ENCODE measurements around the gene SEMA4D. TPM values are rescaled to one million over a fixed set of nuclear protein-coding genes. Genes with fewer than 3 reads are reported as not detected.
A peak's percentile ranks its signal among the peaks of the same experiment; 100 is the strongest.

Gene SEMA4D
- total RNA-seq, 1 donor, result 0.72 TPM

DNA sequence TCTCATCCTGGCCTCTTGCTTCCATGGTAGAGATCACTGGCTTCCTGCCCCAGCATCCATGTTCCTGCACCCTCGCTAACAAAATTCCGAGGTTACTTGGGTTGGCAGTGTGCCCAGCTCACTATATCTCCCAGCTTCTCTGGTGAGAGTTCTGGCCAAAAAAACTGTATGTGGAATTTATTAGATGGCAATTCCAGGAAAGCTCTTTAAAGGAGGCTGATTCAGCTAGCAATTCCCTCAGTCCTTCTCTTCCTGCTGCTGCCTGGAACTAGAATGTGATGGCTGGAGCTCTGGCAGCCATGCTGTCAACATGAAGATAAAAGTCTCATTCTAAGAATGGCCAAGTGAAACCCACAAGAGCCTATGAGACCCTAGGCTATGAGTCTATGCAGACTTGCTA is 90.8 kb downstream of the SEMA4D start:
- no peaks in the 10 kb centered on the region for H3K79me2 ChIP-seq (ENCODE audit: insufficient read depth, low read length)
- H2AFZ ChIP-seq (ENCODE audit: low read length), result no peak overlapping the region
- no peak overlapping the region for H3K27ac ChIP-seq (ENCODE audit: low read depth, low read length)
- no peaks in the 10 kb centered on the region for H3K36me3 ChIP-seq (ENCODE audit: insufficient read depth, low read length)
- no peaks in the 10 kb centered on the region for H3K27me3 ChIP-seq (ENCODE audit: insufficient read depth, low read length)
- DNase-seq (ENCODE audit: insufficient read length, low spot score, missing footprints), result no peak
- H3K9me3 ChIP-seq (ENCODE audit: low read depth, low read length), result peaks cover 4% of the 10 kb centered on the region
- no peaks in the 10 kb centered on the region for H4K20me1 ChIP-seq (ENCODE audit: insufficient read depth, low read length)
- H3K4me2 ChIP-seq (ENCODE audit: insufficient read depth, low read length), result no peak overlapping the region
- TF ChIP-seq, protein P1, sequence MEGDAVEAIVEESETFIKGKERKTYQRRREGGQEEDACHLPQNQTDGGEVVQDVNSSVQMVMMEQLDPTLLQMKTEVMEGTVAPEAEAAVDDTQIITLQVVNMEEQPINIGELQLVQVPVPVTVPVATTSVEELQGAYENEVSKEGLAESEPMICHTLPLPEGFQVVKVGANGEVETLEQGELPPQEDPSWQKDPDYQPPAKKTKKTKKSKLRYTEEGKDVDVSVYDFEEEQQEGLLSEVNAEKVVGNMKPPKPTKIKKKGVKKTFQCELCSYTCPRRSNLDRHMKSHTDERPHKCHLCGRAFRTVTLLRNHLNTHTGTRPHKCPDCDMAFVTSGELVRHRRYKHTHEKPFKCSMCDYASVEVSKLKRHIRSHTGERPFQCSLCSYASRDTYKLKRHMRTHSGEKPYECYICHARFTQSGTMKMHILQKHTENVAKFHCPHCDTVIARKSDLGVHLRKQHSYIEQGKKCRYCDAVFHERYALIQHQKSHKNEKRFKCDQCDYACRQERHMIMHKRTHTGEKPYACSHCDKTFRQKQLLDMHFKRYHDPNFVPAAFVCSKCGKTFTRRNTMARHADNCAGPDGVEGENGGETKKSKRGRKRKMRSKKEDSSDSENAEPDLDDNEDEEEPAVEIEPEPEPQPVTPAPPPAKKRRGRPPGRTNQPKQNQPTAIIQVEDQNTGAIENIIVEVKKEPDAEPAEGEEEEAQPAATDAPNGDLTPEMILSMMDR (IDR thresholded peaks at IDR 0.05; ENCODE audit: extremely low read depth, low read depth, low read length), result no peak
- H3K4me3 ChIP-seq (ENCODE audit: insufficient read depth, low read length), result no peak overlapping the region
- H3K4me1 ChIP-seq (ENCODE audit: insufficient read depth, low read length), result no peaks in the 10 kb centered on the region

DNA sequence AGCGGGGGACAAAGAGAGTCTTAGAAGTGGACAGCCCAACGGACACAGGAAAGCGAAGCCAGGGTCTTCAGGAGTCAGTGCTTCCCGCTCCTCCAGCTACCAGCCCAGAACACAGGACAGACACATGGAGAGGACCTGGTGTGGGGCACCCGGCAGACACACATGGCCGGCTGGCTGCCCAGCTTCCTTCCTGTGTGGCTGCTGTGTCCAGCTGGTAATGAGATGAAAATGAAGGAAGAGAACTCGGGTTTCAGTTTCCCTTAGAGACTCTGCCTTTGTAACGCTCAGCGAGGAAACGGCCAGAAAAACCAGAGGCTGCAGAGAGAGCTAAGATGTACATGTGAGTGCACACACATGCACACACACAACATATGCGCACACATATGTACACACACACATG is 92.1 kb downstream of the SEMA4D start:
- H3K4me3 ChIP-seq (ENCODE audit: insufficient read depth, low read length), result no peak overlapping the region
- H3K27ac ChIP-seq (ENCODE audit: low read depth, low read length), result no peak overlapping the region
- peaks cover 4% of the 10 kb centered on the region for H3K9me3 ChIP-seq (ENCODE audit: low read depth, low read length)
- H4K20me1 ChIP-seq (ENCODE audit: insufficient read depth, low read length), result no peaks in the 10 kb centered on the region
- no peaks in the 10 kb centered on the region for H3K27me3 ChIP-seq (ENCODE audit: insufficient read depth, low read length)
- no peak overlapping the region for H3K4me2 ChIP-seq (ENCODE audit: insufficient read depth, low read length)
- H3K79me2 ChIP-seq (ENCODE audit: insufficient read depth, low read length), result no peaks in the 10 kb centered on the region
- H3K36me3 ChIP-seq (ENCODE audit: insufficient read depth, low read length), result no peaks in the 10 kb centered on the region
- DNase-seq (ENCODE audit: insufficient read length, low spot score, missing footprints), result no peak
- no peaks in the 10 kb centered on the region for H3K4me1 ChIP-seq (ENCODE audit: insufficient read depth, low read length)
- no peak overlapping the region for H2AFZ ChIP-seq (ENCODE audit: low read length)
- TF ChIP-seq, protein P1 (IDR thresholded peaks at IDR 0.05; ENCODE audit: extremely low read depth, low read depth, low read length), result no peak

DNA sequence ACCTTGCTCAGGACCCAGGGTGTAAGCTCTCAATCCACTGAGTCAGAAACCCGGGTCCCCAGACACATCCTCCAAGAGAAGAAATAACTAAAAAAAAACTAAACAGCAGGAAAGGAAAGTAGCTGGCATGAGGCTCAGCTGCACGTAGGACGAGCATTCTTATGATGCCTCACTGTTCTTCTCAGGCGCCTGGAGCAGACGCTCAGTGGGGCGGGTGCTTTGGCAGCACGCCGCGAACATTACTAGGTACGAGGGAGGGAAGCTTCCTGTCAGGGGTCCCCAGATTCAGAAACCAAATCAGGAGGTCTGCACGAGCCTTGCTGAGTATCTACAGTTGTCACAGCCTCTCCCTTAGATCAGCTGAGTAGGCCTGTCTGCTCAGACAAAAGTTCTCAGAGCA is 93.8 kb downstream of the SEMA4D start:
- Histone ChIP-seq H3K4me2 (ENCODE audit: insufficient read depth, low read length) (no peak overlapping the region), H3K36me3 (ENCODE audit: insufficient read depth, low read length) (no peaks in the 10 kb centered on the region), H3K9me3 (ENCODE audit: low read depth, low read length) (peaks cover 4% of the 10 kb centered on the region), H3K27me3 (ENCODE audit: insufficient read depth, low read length) (no peaks in the 10 kb centered on the region), H2AFZ (ENCODE audit: low read length) (no peak overlapping the region), H4K20me1 (ENCODE audit: insufficient read depth, low read length) (no peaks in the 10 kb centered on the region), H3K79me2 (ENCODE audit: insufficient read depth, low read length) (no peaks in the 10 kb centered on the region), H3K27ac (ENCODE audit: low read depth, low read length) (no peak overlapping the region), H3K4me1 (ENCODE audit: insufficient read depth, low read length) (no peaks in the 10 kb centered on the region), H3K4me3 (ENCODE audit: insufficient read depth, low read length) (no peak overlapping the region)
- TF ChIP-seq, protein P1 (IDR thresholded peaks at IDR 0.05; ENCODE audit: extremely low read depth, low read depth, low read length), result no peak
- DNase-seq (ENCODE audit: insufficient read length, low spot score, missing footprints), result peak; percentile 66

DNA sequence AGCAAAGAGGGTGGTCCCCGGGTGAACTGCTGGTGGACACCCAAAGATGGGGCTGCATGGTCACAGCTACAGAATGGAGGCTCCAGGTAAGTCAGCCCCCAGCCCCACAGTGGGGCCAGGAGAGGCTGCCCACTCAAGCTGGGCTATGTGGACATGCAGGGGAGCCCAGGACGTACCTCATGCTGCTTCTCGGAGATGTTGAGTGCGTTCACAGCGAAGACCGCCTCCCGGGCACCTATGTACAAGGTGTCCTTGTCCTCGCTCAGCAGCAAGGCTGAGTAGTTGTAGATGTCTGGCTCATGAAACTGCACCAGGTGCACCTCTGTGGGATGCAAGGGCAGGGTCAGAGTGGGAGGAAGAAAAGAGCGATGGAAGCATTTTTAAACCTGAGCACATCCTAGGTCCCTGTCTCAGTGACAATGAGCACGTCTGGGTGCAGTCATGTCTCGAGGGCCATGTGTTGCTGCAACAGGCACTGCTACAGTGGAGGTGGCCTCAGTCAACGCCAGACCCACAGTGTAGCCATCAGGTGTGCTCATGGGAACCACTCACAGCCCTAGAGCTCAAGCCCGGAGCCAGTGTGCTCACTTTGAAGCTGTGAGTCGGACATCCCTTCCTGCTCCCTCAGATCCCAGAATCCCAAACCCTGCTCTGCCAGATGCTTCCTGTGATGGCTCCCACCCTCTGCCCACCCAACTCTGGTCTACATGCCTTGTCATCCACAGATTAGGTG is 95.1 kb downstream of the SEMA4D start:
- Histone ChIP-seq H3K79me2 (ENCODE audit: insufficient read depth, low read length) (no peaks in the 10 kb centered on the region), H3K9me3 (ENCODE audit: low read depth, low read length) (peaks cover 4% of the 10 kb centered on the region), H4K20me1 (ENCODE audit: insufficient read depth, low read length) (no peaks in the 10 kb centered on the region), H3K27me3 (ENCODE audit: insufficient read depth, low read length) (no peaks in the 10 kb centered on the region), H3K4me1 (ENCODE audit: insufficient read depth, low read length) (no peaks in the 10 kb centered on the region), H3K27ac (ENCODE audit: low read depth, low read length) (no peak overlapping the region), H3K4me3 (ENCODE audit: insufficient read depth, low read length) (no peak overlapping the region), H3K4me2 (ENCODE audit: insufficient read depth, low read length) (no peak overlapping the region), H3K36me3 (ENCODE audit: insufficient read depth, low read length) (no peaks in the 10 kb centered on the region), H2AFZ (ENCODE audit: low read length) (no peak overlapping the region)
- TF ChIP-seq, protein P1 (IDR thresholded peaks at IDR 0.05; ENCODE audit: extremely low read depth, low read depth, low read length), result no peak
- no peak for DNase-seq (ENCODE audit: insufficient read length, low spot score, missing footprints)

All from osteoblast (primary cell).